DND-41 (cell line): ENCODE data around the gene PLSCR2.

Source experiments
- ATAC-seq: fragments of 200-7000 bp; cut with Tn5 transposase; 3 replicates; pipeline ENCODE4 v1.9.1; 2021; ENCODE audit warnings: low read depth; ENCODE audit not compliant: insufficient read depth
- DNase-seq: peaks from one replicate; pipeline ENCODE4 v3.0.0-alpha.2; 2020
- H2AFZ ChIP-seq: 2 replicates; pipeline ENCODE4 v1.6.0; 2012; ENCODE audit warnings: low read depth, low read length
- H3K27ac ChIP-seq: 2 replicates; pipeline ENCODE4 v1.5.1; 2012; ENCODE audit warnings: low read length, inconsistent platforms
- H3K27me3 ChIP-seq: fragments of 200-600 bp; sonication (generic); 2 replicates; pipeline ENCODE4 v1.6.0; 2012; ENCODE audit warnings: low read length, mild to moderate bottlenecking, inconsistent platforms; ENCODE audit not compliant: insufficient read depth, poor library complexity
- H3K36me3 ChIP-seq: 2 replicates; pipeline ENCODE4 v1.5.1; 2012; ENCODE audit warnings: low read length, inconsistent platforms; ENCODE audit not compliant: insufficient read depth
- H3K4me1 ChIP-seq: 2 replicates; pipeline ENCODE4 v1.5.1; 2012; ENCODE audit warnings: mild to moderate bottlenecking, low read length; ENCODE audit not compliant: insufficient read depth
- H3K4me2 ChIP-seq: 2 replicates; pipeline ENCODE4 v1.6.0; 2012; ENCODE audit warnings: mild to moderate bottlenecking, moderate library complexity, low read length, inconsistent platforms; ENCODE audit not compliant: insufficient read depth
- H3K4me3 ChIP-seq, 2 experiments: fragments of 200-600 bp in 1 of 2; shearing (Covaris generic) in 1 of 2; 2 replicates each; pipeline ENCODE4 v1.5.1; 2012 to 2016; ENCODE audit warnings: inconsistent platforms in 2 of 2, low read length in 2 of 2, mild to moderate bottlenecking in 2 of 2, low read depth in 1 of 2, moderate library complexity in 1 of 2
- H3K79me2 ChIP-seq: 2 replicates; pipeline ENCODE4 v1.6.0; 2012; ENCODE audit warnings: low read length, inconsistent platforms; ENCODE audit not compliant: insufficient read depth
- H3K9ac ChIP-seq: 2 replicates; pipeline ENCODE4 v1.6.0; 2012; ENCODE audit warnings: low read depth, mild to moderate bottlenecking, inconsistent platforms, low read length, moderate library complexity
- H3K9me3 ChIP-seq: 2 replicates; pipeline ENCODE4 v1.5.1; 2012; ENCODE audit warnings: low read length, moderate library complexity, mild to moderate bottlenecking, inconsistent platforms; ENCODE audit not compliant: insufficient read depth, severe bottlenecking
- H4K20me1 ChIP-seq: 2 replicates; pipeline ENCODE4 v1.6.0; 2012; ENCODE audit warnings: low read length; ENCODE audit not compliant: insufficient read depth
- CTCF ChIP-seq: IDR thresholded peaks from 2 replicates; pipeline ENCODE4 v1.5.1; 2012; ENCODE audit warnings: borderline replicate concordance, low read length, moderate library complexity, mild to moderate bottlenecking; ENCODE audit not compliant: poor library complexity, severe bottlenecking; ENCODE audit errors: extremely low read depth
- EZH2 ChIP-seq: IDR thresholded peaks from 3 replicates; pipeline ENCODE4 v1.6.1; 2012; ENCODE audit warnings: borderline replicate concordance, low read depth, mild to moderate bottlenecking, moderate library complexity, low read length, inconsistent platforms; ENCODE audit not compliant: severe bottlenecking

The PLSCR2 gene

GRCh38 chr3:146504498-146505197, 35.3 kb upstream of the PLSCR2 start:
- Histone ChIP-seq H2AFZ (no peak overlapping the region), H3K79me2 (no peaks in the 10 kb centered on the region), H3K4me2 (no peak overlapping the region), H3K27me3 (no peaks in the 10 kb centered on the region), H3K9ac (no peak overlapping the region), H3K36me3 (no peaks in the 10 kb centered on the region), H3K9me3 (no peaks in the 10 kb centered on the region), H3K4me3 (no peak overlapping the region), H3K4me1 (no peaks in the 10 kb centered on the region), H3K27ac (no peak overlapping the region), H4K20me1 (no peaks in the 10 kb centered on the region)
- TF ChIP-seq CTCF, result no peak
- no peak for TF ChIP-seq EZH2
- DNase-seq, result no peak
- ATAC-seq, result no peak

DNA sequence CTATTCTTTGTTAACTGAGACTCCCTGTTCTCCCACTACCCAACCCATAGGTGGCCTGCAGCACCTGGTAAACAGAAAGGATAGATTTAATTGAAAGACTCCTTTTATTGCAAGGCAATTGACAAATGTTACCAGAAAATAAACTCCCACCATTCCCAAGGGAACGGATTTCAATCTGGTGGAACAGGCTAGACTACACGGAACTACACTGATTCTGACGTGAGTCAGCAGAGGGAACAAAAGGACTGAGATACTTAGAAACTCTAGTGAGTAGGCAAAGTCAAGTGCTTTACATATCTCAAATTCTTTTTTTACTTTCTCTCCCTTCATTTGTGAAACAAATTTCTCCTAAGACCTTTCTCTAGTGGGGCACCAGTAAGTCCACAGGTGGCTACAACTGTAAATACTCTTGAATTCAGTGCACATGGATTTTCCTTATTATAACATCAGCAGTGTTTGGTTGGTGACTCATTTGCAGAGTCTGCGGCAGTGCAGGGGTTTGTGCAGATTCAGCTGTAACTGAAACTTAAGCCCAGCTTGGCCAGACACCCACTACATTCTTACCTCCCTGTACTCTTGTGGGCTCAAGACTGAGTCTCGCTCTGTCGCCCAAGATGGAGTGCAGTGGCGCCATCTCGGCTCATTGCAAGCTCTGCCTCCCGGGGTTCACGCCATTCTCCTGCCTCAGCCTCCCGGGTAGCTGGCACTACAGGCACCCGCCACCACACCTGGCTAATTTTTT, 34.3 kb upstream of the PLSCR2 start:
- TF ChIP-seq CTCF (no peak), EZH2 (no peak)
- no peak overlapping the region for H3K9ac ChIP-seq

DNA sequence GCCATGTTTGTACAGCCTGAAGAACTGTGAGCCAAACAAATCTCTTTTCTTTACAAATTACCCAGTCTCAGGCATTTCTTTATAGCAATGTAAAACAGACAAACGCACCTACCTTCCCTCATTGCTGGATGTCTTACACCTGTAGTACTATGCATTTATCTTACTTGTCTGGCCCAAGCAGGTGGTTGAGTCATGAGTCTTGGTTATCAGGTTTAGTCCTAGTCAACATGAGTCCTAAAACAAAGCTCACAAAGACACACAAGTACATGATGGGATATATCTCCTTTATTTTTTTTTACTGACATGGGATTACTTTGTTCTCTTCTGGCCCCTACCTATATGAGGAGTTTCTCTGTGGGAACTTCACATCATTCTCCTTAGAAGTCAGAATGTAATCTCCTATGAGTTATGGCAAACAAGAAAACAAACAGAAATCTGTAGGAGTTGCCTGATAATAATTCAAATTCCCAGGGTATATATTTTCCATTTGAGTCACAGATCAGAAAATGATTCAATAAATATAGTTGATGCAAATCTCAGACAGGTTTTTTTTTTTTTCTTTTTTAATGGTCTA, 33.6 kb upstream of the PLSCR2 start:
- no peak for DNase-seq
- no peaks in the 10 kb centered on the region for H3K9me3 ChIP-seq
- no peaks in the 10 kb centered on the region for H3K27me3 ChIP-seq
- H3K36me3 ChIP-seq, result no peaks in the 10 kb centered on the region
- H3K27ac ChIP-seq, result no peak overlapping the region
- no peaks in the 10 kb centered on the region for H3K79me2 ChIP-seq
- peaks cover 6% of the 10 kb centered on the region for H3K4me1 ChIP-seq
- H4K20me1 ChIP-seq, result no peaks in the 10 kb centered on the region
- no peak for TF ChIP-seq CTCF
- no peak overlapping the region for H3K9ac ChIP-seq
- no peak overlapping the region for H3K4me3 ChIP-seq
- ATAC-seq, result no peak
- no peak overlapping the region for H2AFZ ChIP-seq
- no peak overlapping the region for H3K4me2 ChIP-seq

More for the DNA sequence above, 34.3 kb upstream of the PLSCR2 start:
- no peak overlapping the region for H3K4me2 ChIP-seq
- DNase-seq (no peak), ATAC-seq (no peak)
- no peaks in the 10 kb centered on the region for H3K9me3 ChIP-seq
- H3K27ac ChIP-seq, result no peak overlapping the region
- H2AFZ ChIP-seq, result no peak overlapping the region
- no peaks in the 10 kb centered on the region for H3K79me2 ChIP-seq
- H3K4me1 ChIP-seq, result no peaks in the 10 kb centered on the region
- no peaks in the 10 kb centered on the region for H3K27me3 ChIP-seq
- H4K20me1 ChIP-seq, result no peaks in the 10 kb centered on the region
- H3K4me3 ChIP-seq, result no peak overlapping the region
- H3K36me3 ChIP-seq, result no peaks in the 10 kb centered on the region
